Measurements from ENCODE around the gene CBX8.

DNA sequence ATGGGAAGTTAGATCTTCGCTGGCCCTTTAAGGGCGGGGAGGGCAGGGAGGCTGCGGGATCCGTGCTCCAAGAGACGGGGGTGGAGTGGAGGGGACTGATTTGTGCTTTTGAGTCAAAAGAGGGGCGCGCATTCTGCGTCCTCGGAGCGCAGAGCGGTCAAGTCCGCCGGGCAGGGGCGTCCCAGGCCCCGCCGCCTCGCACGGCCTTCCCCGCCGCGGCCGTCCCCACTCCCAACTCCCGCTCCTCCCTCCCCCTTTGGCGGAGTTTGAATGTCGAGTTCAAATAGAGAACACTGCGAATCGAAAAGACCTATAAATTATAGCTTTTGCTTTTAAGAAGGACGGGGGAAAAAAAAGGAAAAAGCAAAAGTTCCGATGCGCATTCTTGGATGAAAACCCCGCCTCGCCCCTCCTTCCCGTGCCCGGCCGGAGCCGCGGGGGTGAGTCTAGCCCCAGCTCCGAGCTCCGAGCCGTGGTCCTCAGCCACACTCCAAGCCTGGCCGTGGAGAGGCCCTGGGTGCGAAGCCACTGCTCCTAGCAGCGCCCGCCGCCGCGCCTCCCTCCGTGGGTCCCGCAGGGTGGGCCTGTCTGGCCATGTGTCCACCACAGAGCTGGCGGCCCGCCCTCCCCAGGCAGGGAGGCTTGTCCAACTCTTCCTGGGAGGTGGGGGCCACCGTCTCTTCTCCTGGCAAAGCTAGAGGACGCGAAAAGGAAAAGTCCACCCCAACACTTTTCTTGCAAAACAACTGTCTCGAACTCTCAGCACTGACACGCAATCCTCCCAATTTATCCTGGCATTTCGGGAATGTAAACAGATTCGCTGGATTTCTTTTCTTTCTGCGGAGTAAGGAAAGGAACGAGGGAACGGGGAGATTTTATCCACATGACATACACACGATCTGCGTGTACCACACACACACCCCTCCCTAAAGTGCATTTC lies 3.6 kb downstream of the CBX8 start:
- TF ChIP-seq, protein P1, sequence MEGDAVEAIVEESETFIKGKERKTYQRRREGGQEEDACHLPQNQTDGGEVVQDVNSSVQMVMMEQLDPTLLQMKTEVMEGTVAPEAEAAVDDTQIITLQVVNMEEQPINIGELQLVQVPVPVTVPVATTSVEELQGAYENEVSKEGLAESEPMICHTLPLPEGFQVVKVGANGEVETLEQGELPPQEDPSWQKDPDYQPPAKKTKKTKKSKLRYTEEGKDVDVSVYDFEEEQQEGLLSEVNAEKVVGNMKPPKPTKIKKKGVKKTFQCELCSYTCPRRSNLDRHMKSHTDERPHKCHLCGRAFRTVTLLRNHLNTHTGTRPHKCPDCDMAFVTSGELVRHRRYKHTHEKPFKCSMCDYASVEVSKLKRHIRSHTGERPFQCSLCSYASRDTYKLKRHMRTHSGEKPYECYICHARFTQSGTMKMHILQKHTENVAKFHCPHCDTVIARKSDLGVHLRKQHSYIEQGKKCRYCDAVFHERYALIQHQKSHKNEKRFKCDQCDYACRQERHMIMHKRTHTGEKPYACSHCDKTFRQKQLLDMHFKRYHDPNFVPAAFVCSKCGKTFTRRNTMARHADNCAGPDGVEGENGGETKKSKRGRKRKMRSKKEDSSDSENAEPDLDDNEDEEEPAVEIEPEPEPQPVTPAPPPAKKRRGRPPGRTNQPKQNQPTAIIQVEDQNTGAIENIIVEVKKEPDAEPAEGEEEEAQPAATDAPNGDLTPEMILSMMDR (IDR thresholded peaks at IDR 0.05; ENCODE audit: insufficient read depth, low read length, poor library complexity, severe bottlenecking) = no peak
- TF ChIP-seq EZH2phosphoT487 (conservative IDR thresholded peaks at IDR 0.05; ENCODE audit: low read length) = no peak
